ENCODE results near the gene TEX38.

DNA sequence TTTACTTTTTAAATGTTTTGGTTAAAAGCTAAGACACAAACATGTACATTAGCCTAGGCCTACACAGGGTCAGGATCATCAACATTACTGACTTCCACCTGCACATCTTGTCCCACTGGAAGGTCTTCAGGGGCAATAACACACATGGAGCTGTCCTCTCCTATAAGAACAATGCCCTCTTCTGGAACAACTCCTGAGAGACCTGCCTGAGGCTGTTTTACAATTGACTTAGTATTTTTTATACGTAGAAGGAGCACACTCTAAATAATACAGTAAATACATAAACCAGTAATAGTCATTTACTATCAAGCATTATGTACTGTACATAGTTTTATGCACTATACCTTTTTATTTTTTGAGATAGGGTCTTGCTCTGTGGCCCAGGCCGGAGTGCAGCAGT, 40.9 kb upstream of the TEX38 start:
- TF ChIP-seq CTCF (IDR thresholded peaks at IDR 0.05) (no peak), POLR2A (IDR thresholded peaks at IDR 0.05) (no peak)
